ENCODE results near the gene TBC1D14. TPM values are rescaled to one million over a fixed set of nuclear protein-coding genes. Genes with fewer than 3 reads are reported as not detected.

TBC1D14 gene
- polyA plus RNA-seq, 3 donors: 36.3 to 44.7 (median 39.3) TPM

DNA sequence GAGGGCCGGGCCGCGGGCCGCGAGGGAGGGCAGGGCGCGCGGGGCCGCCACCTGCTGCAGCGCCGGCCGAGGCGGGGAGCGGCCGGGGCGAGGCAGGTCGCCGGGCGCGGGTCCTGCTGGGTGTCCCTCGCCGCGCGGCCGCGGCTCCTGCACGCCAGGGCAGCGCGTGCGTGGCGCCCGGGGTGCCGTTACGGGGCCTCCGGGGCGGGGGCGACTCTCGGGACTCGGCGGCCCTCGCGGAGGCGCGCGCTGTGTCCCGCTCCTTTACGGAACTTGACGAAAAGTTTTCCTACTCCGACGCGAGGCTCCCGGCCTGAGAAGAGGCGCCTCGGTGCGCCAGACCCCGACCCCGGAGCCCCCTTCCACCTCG is 329 bp downstream of the TBC1D14 start:
- H3K27ac Mint-ChIP-seq: peak overlapping the region in 6 of 7 donors; percentile 81 to 96 (median 92)

GRCh38 chr4:6910340-6910959 is 824 bp downstream of the TBC1D14 start:
- Mint-ChIP-seq H3K27me3 (ENCODE audit: low read depth in 3 of 3) (peaks cover 8 to 12% (median 11%) of the 10 kb centered on the region in 3 donors), H3K4me1 (peaks cover 64% of the 10 kb centered on the region), H3K4me3 (peak overlapping the region; percentile 96 to 97), H3K9me3 (peaks cover 0 to 3% (median 0%) of the 10 kb centered on the region in 7 donors), H3K36me3 (peaks cover 6% of the 10 kb centered on the region in 2 donors), H3K27ac (peak overlapping the region; percentile 81 to 96 (median 91))
- Histone ChIP-seq H2AFZ (ENCODE audit: insufficient read depth, low read depth, low read length, poor library complexity, severe bottlenecking) (peak overlapping the region; percentile 80), H3K4me3 (replicated peaks in 1 of 3; ENCODE audit: low read depth in 2 of 3, low read length in 3 of 3) (peak overlapping the region; percentile 77 to 94 (median 78)), H3K36me3 (replicated peaks in 1 of 2; ENCODE audit: control insufficient read depth in 1 of 2, insufficient read depth in 2 of 2, low read length in 2 of 2) (no peaks in the 10 kb centered on the region), H3K9ac (ENCODE audit: insufficient read depth, low read length, poor library complexity, severe bottlenecking) (peak overlapping the region; percentile 93), H3K9me3 (replicated peaks in 1 of 2; ENCODE audit: control insufficient read depth in 1 of 2, insufficient read depth in 1 of 2, low read length in 2 of 2) (no peaks in the 10 kb centered on the region), H3K27me3 (ENCODE audit: control insufficient read depth in 2 of 2, insufficient read depth in 2 of 2, low read length in 2 of 2) (no peaks in the 10 kb centered on the region), H3K4me1 (ENCODE audit: control insufficient read depth in 1 of 2, insufficient read depth in 2 of 2, low read length in 2 of 2) (peaks cover 49 to 54% of the 10 kb centered on the region in 2 donors), H3K79me2 (ENCODE audit: insufficient read depth, low read length) (peaks cover 57% of the 10 kb centered on the region), H3K4me2 (replicated peaks; ENCODE audit: extremely low read depth, low read length, poor library complexity, severe bottlenecking) (peak overlapping the region; percentile 98), H4K20me1 (ENCODE audit: insufficient read depth, low read length) (peaks cover 53% of the 10 kb centered on the region), H3K27ac (ENCODE audit: low read depth in 1 of 2, low read length in 2 of 2) (peak overlapping the region; percentile 51 to 90)
- WGBS (ENCODE audit: insufficient coverage): 26% methylated on average over 31 of the region's 31 CpGs
- intact Hi-C loops (cut with micrococcal nuclease): loop anchor here (2.0 to 10.0 kb wide), 4 partner anchors 74 to 154 kb away; partner anchors contain the start of genes GRPEL1 (in 1 of the 2) and TADA2B (in 1 of the 2)
- TF ChIP-seq, protein P1, sequence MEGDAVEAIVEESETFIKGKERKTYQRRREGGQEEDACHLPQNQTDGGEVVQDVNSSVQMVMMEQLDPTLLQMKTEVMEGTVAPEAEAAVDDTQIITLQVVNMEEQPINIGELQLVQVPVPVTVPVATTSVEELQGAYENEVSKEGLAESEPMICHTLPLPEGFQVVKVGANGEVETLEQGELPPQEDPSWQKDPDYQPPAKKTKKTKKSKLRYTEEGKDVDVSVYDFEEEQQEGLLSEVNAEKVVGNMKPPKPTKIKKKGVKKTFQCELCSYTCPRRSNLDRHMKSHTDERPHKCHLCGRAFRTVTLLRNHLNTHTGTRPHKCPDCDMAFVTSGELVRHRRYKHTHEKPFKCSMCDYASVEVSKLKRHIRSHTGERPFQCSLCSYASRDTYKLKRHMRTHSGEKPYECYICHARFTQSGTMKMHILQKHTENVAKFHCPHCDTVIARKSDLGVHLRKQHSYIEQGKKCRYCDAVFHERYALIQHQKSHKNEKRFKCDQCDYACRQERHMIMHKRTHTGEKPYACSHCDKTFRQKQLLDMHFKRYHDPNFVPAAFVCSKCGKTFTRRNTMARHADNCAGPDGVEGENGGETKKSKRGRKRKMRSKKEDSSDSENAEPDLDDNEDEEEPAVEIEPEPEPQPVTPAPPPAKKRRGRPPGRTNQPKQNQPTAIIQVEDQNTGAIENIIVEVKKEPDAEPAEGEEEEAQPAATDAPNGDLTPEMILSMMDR (IDR thresholded peaks at IDR 0.05): no peak
- DNase-seq: no peak

More for the DNA sequence above, 329 bp downstream of the TBC1D14 start:
- Mint-ChIP-seq H3K9me3 (peaks cover 0 to 3% (median 0%) of the 10 kb centered on the region in 7 donors), H3K27me3 (ENCODE audit: low read depth in 3 of 3) (peaks cover 8 to 12% (median 11%) of the 10 kb centered on the region in 3 donors), H3K36me3 (peaks cover 6% of the 10 kb centered on the region in 2 donors), H3K4me1 (peaks cover 60% of the 10 kb centered on the region), H3K4me3 (peak overlapping the region; percentile 96 to 97)
- intact Hi-C loops (cut with micrococcal nuclease): loop anchor here (2.0 to 10.0 kb wide), 5 partner anchors 32 to 155 kb away; partner anchors contain the start of genes GRPEL1 (in 1 of the 2) and TADA2B (in 1 of the 2)
- Histone ChIP-seq H3K27ac (ENCODE audit: low read depth in 1 of 2, low read length in 2 of 2) (peak overlapping the region; percentile 51 to 90), H3K4me3 (replicated peaks in 1 of 3; ENCODE audit: low read depth in 2 of 3, low read length in 3 of 3) (peak overlapping the region; percentile 77 to 94 (median 78)), H3K4me1 (ENCODE audit: control insufficient read depth in 1 of 2, insufficient read depth in 2 of 2, low read length in 2 of 2) (peaks cover 44 to 49% of the 10 kb centered on the region in 2 donors), H3K4me2 (replicated peaks; ENCODE audit: extremely low read depth, low read length, poor library complexity, severe bottlenecking) (peak overlapping the region; percentile 98), H2AFZ (ENCODE audit: insufficient read depth, low read depth, low read length, poor library complexity, severe bottlenecking) (peak overlapping the region; percentile 80), H3K79me2 (ENCODE audit: insufficient read depth, low read length) (peaks cover 52% of the 10 kb centered on the region), H3K27me3 (ENCODE audit: control insufficient read depth in 2 of 2, insufficient read depth in 2 of 2, low read length in 2 of 2) (no peaks in the 10 kb centered on the region), H3K9me3 (replicated peaks in 1 of 2; ENCODE audit: control insufficient read depth in 1 of 2, insufficient read depth in 1 of 2, low read length in 2 of 2) (no peaks in the 10 kb centered on the region), H4K20me1 (ENCODE audit: insufficient read depth, low read length) (peaks cover 48% of the 10 kb centered on the region), H3K9ac (ENCODE audit: insufficient read depth, low read length, poor library complexity, severe bottlenecking) (peak overlapping the region; percentile 93), H3K36me3 (replicated peaks in 1 of 2; ENCODE audit: control insufficient read depth in 1 of 2, insufficient read depth in 2 of 2, low read length in 2 of 2) (no peaks in the 10 kb centered on the region)
- TF ChIP-seq, protein P1 (IDR thresholded peaks at IDR 0.05): no peak
- peak in 2 of 3 donors; percentile 46 to 52 for DNase-seq
- WGBS (ENCODE audit: insufficient coverage): under 1% methylated on average over 58 of the region's 58 CpGs

Data from CD14-positive monocyte (primary cell).